Ammon's horn (tissue), 1 donor: Measurements from ENCODE around the gene ABHD4.
A peak's percentile ranks its signal among the peaks of the same experiment; 100 is the strongest.
"Not testable (repeated sequence)": the region's sequence is repeated elsewhere in the genome, so short reads cannot be mapped to it uniquely, and the experiment has no call there.

ENCODE experiments used
- DNase-seq: peaks from one replicate; pipeline ENCODE4 v3.0.0-alpha.2; 2016; ENCODE audit warnings: low spot score

ABHD4 gene

GRCh38 chr14:22598099-22598895, at the start of gene ABHD4:
TSS of gene ABHD4 (plus strand) at chr14:22598300. CDS start at chr14:22598307, 7 bp downstream.
- peak; percentile 89 for DNase-seq

- DNase-seq = no peak
Observed at GRCh38 chr14:22549324-22549962, 48.7 kb upstream of the ABHD4 start.

DNA sequence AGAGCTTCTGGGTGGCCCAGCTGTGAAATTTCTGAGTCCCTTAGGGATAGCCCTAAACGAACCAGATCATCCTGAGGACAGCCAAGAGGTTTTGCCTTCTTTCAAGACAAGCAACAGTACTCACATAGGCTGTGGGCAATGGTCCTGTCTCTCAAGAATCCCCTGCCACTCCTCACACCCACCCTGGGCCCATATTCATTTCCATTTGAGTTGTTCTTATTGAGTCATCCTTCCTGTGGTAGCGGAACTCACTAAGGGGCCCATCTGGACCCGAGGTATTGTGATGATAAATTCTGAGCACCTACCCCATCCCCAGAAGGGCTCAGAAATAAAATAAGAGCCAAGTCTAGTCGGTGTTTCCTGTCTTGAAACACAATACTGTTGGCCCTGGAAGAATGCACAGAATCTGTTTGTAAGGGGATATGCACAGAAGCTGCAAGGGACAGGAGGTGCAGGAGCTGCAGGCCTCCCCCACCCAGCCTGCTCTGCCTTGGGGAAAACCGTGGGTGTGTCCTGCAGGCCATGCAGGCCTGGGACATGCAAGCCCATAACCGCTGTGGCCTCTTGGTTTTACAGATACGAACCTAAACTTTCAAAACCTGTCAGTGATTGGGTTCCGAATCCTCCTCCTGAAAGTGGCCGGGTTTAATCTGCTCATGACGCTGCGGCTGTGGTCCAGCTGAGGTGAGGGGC, 48.0 kb upstream of the ABHD4 start:
- DNase-seq = no peak

GRCh38 chr14:22551605-22551997, 46.5 kb upstream of the ABHD4 start:
- peak; percentile 49 for DNase-seq

GRCh38 chr14:22552001-22552826, 45.9 kb upstream of the ABHD4 start:
- DNase-seq = no peak

- DNase-seq = no peak
Observed at GRCh38 chr14:22552827-22553076, 45.3 kb upstream of the ABHD4 start.

DNA sequence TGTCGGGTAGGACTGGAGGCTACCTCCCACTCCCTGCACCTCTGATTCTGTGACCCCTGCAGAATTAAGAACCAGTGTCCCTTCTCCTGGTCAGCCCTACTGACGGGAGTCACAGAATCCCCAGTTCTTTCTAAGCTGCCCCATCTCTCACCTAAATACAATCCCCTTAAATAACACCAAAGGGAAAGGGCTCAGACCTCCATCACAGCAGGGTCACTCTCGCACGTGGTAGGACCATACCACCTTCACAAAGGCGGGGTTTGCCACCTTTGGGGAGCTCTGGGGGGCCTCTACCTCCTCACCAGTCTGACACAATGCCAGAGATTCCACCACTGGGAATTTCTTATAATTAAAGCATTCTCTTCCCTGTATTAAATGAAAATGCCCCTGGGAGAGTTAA, 44.7 kb upstream of the ABHD4 start:
- no peak for DNase-seq

DNA sequence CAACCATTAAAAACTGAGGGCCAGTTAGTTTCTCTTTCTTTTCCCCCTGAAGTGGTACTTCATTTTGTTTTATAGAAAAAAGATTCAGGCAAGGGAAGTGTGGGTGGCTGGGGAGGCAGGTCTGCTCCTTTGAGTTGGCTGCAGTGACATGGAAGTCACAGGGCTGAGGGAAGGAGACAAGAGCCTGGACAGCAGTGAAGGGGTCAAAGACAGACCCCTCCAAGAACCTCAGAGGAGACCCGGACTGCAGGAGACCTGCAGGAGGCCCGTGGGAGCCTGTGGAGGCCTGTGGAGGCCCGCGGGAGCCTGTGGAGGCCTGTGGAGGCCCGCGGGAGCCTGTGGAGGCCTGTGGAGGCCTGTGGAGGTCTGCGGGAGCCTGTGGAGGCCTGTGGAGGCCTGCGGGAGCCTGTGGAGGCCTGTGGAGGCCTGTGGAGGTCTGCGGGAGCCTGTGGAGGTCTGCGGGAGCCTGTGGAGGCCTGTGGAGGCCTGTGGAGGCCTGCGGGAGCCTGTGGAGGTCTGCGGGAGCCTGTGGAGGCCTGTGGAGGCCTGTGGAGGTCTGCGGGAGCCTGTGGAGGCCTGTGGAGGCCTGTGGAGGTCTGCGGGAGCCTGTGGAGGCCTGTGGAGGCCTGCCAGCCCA, 44.1 kb upstream of the ABHD4 start:
- not testable (repeated sequence) for DNase-seq

- no peak for DNase-seq
Observed at GRCh38 chr14:22554498-22555383, 43.4 kb upstream of the ABHD4 start.

- DNase-seq = no peak
Observed at GRCh38 chr14:22555384-22556011, 42.6 kb upstream of the ABHD4 start.

GRCh38 chr14:22556021-22556989, 41.8 kb upstream of the ABHD4 start:
- DNase-seq = peak; percentile 10

GRCh38 chr14:22556990-22557623, 41.0 kb upstream of the ABHD4 start:
- DNase-seq = peak; percentile 77

DNA sequence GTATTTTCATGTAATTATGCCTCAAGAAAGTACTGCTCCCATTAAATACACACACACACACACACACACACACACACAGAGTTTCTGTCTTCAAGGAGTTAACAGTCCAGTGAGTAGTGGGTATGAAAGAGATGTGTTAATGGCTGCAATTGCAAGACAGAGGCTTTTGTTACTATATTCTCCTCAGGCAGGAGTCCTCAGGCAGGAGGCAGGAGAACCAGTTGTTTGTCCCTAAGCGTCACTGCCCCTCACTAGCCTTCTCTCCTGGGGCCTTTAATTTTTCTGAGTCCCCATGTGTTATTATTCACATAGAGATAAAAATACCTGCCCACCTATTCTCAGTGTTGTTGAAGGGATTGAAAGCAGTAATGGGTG, 40.3 kb upstream of the ABHD4 start:
- no peak for DNase-seq

DNA sequence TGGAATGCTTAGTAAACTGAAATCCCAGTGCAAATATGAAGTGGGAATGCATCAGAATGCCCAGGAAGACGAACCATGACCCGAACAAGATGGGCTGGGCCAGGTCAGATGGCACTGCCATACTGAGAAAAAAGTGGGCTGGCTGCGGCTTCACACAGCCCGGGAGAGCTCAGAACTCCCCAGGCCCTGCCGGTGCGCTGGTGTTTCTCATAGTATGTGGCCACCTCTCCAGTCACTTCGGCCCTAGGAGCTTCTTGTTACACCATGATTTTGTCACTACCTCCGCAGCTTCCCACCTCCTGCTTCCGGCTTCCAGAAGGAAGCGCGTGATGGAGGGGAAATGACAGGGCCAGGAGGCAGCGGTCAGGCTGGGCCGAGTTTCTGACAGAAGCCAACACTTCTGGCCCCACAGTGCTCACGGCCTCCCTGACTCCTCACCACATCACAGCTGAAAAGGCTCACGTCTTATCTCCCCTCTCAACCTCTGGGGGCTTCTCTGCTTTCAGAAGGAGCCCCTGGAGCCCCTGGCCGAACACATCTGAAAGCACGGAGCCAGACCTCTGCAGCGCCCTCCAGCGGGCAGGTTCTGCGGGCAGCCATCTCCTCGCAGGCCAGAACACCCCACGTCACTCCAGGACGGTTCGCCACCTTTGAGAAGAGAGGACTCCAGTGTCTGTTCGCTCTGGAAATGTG, 39.7 kb upstream of the ABHD4 start:
- DNase-seq = no peak

GRCh38 chr14:22559041-22559440, 39.1 kb upstream of the ABHD4 start:
- no peak for DNase-seq

- no peak for DNase-seq
Observed at GRCh38 chr14:22560662-22561365, 37.3 kb upstream of the ABHD4 start.

- DNase-seq = no peak
Observed at GRCh38 chr14:22561366-22561660, 36.8 kb upstream of the ABHD4 start.
